NCI-H774 (cell line): ENCODE data around the gene DYNLT1.

ENCODE experiments used
- DNase-seq: peaks from one replicate; lab custom pipeline; 2025; lab: John Stamatoyannopoulos, UW

The DYNLT1 gene

DNA sequence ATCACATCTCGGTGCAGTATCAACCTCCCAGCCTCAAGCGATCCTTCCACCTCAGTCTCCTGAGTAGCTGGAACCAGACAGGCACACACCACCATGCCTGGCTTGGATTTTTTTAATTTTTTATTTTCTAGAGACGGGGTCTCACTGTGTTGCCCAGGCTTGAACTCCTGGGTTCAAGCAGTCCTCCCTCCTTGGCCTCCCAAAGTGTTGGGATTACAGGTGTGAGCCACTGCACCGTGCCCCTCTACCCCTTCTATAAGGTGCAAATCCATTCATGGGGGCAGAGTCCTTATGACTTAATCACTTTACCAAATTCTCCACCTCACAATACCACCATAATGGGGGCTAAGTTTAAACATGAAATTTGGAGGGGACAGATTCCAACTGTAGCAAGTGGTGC is 47.0 kb downstream of the DYNLT1 start:
- no peak for DNase-seq

DNA sequence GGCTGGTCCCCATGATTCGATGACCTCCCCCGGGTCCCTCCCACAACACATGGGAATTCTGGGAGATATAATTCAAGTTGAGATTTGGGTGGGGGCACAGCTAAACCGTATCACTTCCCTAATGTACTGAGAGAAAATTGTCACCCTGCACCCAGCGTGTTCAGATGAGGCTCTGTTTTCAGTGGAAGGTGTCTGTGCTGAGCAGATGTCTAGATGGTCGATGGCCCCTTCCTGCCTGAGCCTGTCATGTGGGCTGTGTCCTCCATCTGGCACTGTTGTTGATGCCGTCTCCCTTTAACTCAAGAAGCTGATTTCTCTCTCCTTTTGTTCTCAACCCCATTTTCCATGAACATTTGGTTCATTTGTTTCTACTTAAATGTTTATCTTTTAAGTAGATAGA is 47.7 kb downstream of the DYNLT1 start:
- no peak for DNase-seq

DNA sequence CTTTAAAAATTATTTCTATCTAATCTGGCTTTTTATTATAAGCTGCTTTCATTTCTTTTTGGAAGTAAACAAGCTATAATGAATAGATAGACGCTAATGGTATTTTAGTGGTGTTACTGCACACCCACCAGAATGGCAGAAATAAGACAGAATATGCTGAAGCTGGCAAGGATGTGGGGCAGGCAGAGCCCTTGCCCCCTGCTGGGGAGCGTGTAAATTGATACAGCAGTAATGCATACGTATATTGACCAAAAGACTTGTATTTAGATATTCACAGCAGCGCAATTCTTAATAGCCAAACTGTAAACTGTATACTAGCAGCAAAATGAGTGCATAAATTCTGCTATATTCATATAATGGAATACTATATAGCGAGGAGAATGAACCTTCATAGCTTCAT is 49.3 kb downstream of the DYNLT1 start:
- no peak for DNase-seq

DNA sequence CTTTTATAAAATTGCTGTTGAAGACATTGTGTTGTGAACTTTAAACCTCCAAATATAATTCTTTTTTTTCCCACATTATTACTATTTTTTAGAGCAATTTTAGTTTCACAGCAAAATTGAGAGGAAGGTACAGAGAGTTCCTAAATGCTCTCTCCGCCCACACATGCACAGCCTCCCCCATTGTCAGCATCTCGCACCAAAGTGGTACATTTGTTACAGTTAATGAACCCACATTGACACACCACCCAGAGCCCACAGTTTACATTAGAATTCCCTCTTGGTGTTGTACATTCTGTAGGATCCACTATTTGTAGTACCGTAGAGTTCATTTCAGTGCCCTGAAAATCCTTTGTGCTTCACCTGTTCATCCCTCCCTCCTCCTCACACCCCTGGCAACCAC is 50.9 kb downstream of the DYNLT1 start:
- DNase-seq = no peak

DNA sequence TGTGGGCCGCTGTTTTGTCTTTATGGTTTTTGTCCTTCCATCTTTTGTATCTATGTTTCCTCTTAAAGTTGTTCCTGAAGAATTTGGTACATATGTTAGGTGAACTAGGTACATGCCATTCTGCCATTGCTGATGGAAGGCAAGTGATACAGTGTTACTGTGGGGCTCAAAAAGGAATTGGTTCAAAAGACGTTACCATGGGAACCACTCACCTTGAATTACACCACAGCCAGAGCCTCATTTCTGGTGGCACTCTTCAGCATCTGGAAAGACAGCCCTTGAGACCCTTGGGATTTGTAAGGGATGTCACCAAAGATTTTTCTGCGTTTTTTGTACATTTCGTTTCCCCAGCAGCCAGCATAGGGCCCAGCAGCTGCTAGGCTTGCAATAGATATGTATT is 52.7 kb downstream of the DYNLT1 start:
- no peak for DNase-seq

DNA sequence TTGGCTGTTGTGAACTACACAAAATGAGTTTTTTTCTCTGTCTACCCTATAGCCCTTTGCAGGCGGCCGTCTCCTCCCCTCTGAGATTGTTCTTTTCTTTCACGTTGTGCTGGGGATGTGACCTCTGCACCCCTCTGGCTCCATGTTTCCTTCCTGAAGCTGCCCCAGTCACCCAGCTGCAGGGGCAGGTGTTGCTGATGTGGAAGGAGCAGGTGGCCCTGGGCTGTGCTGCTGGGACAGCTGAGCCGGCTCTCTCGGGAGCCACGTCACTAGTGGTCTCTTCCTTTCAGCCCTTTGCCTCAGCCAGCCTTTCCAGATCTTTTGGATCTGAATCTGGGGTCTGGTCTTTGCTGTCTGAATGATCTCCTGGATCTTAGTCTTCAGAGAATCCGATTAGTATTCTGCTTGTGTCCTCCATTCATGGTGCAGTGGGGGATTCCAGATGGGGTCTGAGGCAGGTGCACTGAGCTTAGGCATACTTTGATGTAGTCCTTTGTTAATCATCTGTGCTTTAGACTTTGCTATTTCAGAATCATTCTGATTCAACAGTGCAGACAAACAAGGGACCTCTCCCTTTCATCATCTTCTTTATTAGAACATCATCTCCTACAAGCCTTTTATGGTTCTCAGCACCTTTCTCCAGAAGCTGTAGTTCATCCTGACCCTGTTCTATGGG is 53.3 kb downstream of the DYNLT1 start:
- DNase-seq = no peak

DNA sequence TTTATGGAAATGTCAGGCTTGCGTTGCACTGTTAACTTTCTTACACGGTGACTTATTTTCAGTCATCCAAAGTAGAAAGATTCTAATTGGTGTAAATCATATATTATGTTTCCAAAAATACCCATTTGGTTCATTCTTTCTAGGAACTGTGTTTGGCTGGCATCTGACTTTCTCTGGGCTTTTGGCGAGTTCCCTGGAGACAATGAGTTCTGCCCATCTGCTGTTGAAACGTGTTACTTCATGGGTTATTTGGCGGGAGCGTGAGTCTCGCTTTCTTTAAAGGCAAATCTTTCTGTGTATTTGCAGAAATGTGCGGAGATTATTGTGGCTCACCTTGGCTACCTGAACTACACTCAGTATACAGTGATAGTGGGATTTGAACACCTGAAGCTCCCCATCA is 55.2 kb downstream of the DYNLT1 start:
- DNase-seq = no peak

DNA sequence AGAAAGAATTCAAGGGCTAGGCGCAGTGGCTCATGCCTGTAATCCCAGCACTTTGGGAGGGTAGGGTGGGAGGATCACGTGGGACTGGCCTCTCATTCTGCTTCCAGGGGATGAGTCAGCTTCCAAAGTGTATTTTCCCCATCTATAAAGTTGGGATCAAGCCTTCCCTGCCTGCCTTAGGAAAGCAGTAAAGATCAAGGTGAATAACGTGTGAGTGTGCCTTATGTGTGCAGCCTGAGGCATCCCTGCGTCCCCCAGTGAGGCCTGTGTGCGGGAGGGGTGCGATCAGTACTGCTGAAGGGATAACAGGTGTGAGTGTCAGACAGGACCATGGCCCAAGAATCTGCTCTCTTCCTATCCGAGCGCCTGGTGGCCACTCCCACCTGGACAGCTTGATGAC is 57.9 kb downstream of the DYNLT1 start:
- DNase-seq = no peak
